SK-N-SH (cell line): ENCODE measurements around the gene STARD5. TPM values are rescaled to one million over a fixed set of nuclear protein-coding genes. Genes with fewer than 3 reads are reported as not detected.

ENCODE experiments used
- CTCF ChIA-PET: fragments of 300-600, 350-600 bp; formaldehyde crosslinking; extraction: SDS; loops from one replicate; lab custom pipeline; 2021; lab: Yijun Ruan, JAX
- POLR2A ChIA-PET: fragments of 350-600 bp; sonication (Branson Sonifier 250); formaldehyde crosslinking; extraction: SDS; loops from one replicate; lab custom pipeline; 2020; ENCODE audit warnings: antibody characterized with exemption, inconsistent platforms; lab: Yijun Ruan, JAX
- DNase-seq: peaks from one replicate; pipeline ENCODE4 v3.0.0; 2012
- H2AFZ ChIP-seq: fragments of 200-600 bp; sonication (generic); 2 replicates; pipeline ENCODE4 v1.8.1; 2016; ENCODE audit warnings: antibody characterized with exemption, mild to moderate bottlenecking, low read depth
- H3F3A ChIP-seq: fragments of 200-600 bp; sonication (generic); replicated peaks from 2 replicates; pipeline ENCODE3; 2016; ENCODE audit warnings: antibody characterized with exemption, mild to moderate bottlenecking; ENCODE audit not compliant: insufficient read depth
- H3K27ac ChIP-seq, 2 experiments: fragments of 200-500 bp in 1 of 2; fragments of 200-600 bp in 1 of 2; sonication (Bioruptor generic) in 1 of 2; sonication (generic), shearing (Covaris generic) in 1 of 2; 2 replicates each; pipeline versions ENCODE4 v1.5.1 to v1.6.1; 2014 to 2016; ENCODE audit warnings: low read depth in 2 of 2, inconsistent platforms in 1 of 2, low read length in 1 of 2, mild to moderate bottlenecking in 1 of 2, mixed read lengths in 1 of 2
- H3K27me3 ChIP-seq: fragments of 200-600 bp; sonication (generic), shearing (Covaris generic); 2 replicates; pipeline ENCODE4 v1.6.1; 2016; ENCODE audit warnings: mixed run types; ENCODE audit not compliant: insufficient read depth
- H3K36me3 ChIP-seq, 2 experiments: fragments of 200-500 bp in 1 of 2; fragments of 200-600 bp in 1 of 2; sonication (Bioruptor generic) in 1 of 2; sonication (generic) in 1 of 2; replicated peaks in 1 of 2; 2 replicates each; pipeline versions ENCODE3 to v1.5.1; 2014 to 2016; ENCODE audit warnings: low read length in 1 of 2, mild to moderate bottlenecking in 1 of 2; ENCODE audit not compliant: insufficient read depth in 2 of 2, control insufficient read depth in 1 of 2
- H3K4me1 ChIP-seq, 2 experiments: fragments of 200-500 bp in 1 of 2; fragments of 200-600 bp in 1 of 2; sonication (Bioruptor generic) in 1 of 2; sonication (generic), shearing (Covaris generic) in 1 of 2; 2 replicates each; pipeline versions ENCODE4 v1.5.1 to v1.6.1; 2014 to 2016; ENCODE audit warnings: low read depth in 1 of 2, low read length in 1 of 2, mixed run types in 1 of 2; ENCODE audit not compliant: insufficient read depth in 2 of 2, control insufficient read depth in 1 of 2
- H3K4me2 ChIP-seq: fragments of 200-600 bp; sonication (generic), shearing (Covaris generic); 2 replicates; pipeline ENCODE4 v1.6.1; 2017; ENCODE audit warnings: mixed run types
- H3K4me3 ChIP-seq, 2 experiments: fragments of 200-500 bp in 1 of 2; fragments of 200-600 bp in 1 of 2; sonication (Bioruptor generic) in 1 of 2; sonication (generic), shearing (Covaris generic) in 1 of 2; 2 replicates each; pipeline versions ENCODE4 v1.5.1 to v1.8.1; 2014 to 2016; ENCODE audit warnings: low read depth in 2 of 2, inconsistent platforms in 1 of 2, low read length in 1 of 2, mild to moderate bottlenecking in 1 of 2, mixed read lengths in 1 of 2, moderate library complexity in 1 of 2
- H3K79me2 ChIP-seq: fragments of 200-600 bp; sonication (generic); 2 replicates; pipeline ENCODE4 v1.8.1; 2017; ENCODE audit warnings: mild to moderate bottlenecking; ENCODE audit not compliant: insufficient read depth
- H3K9ac ChIP-seq: fragments of 200-600 bp; sonication (generic); 2 replicates; pipeline ENCODE4 v1.6.1; 2017; ENCODE audit warnings: mixed run types
- H3K9me2 ChIP-seq: fragments of 200-600 bp; sonication (generic); 2 replicates; pipeline ENCODE4 v1.6.1; 2017; ENCODE audit warnings: mixed run types
- H3K9me3 ChIP-seq: fragments of 200-600 bp; sonication (generic); 2 replicates; pipeline ENCODE4 v1.6.1; 2017; ENCODE audit warnings: mixed run types, mild to moderate bottlenecking, moderate library complexity
- H4K20me1 ChIP-seq: fragments of 200-600 bp; sonication (generic); 2 replicates; pipeline ENCODE4 v1.6.1; 2017; ENCODE audit warnings: mild to moderate bottlenecking, mixed run types; ENCODE audit not compliant: insufficient read depth
- CHD2 ChIP-seq: fragments of 150-350 bp; IDR thresholded peaks from 2 replicates; pipeline ENCODE4 v1.6.1; 2018; ENCODE audit warnings: low read length; ENCODE audit not compliant: partially characterized antibody
- ELF1 ChIP-seq: IDR thresholded peaks from 2 replicates; pipeline ENCODE4 v1.4.0; 2012
- EP300 ChIP-seq, 2 experiments: IDR thresholded peaks; 2 replicates each; pipeline versions ENCODE4 v1.4.0 to v1.6.1; 2012; ENCODE audit warnings: borderline replicate concordance in 1 of 2, low read depth in 1 of 2, low read length in 1 of 2
- FOXJ3 ChIP-seq: sonication (generic); formaldehyde crosslinking; IDR thresholded peaks from 2 replicates; pipeline ENCODE4 v1.5.1; 2020; ENCODE audit warnings: mild to moderate bottlenecking, missing genetic modification reagents
- GABPA ChIP-seq: IDR thresholded peaks from 2 replicates; pipeline ENCODE4 v1.4.0; 2012; ENCODE audit warnings: low read depth, mild to moderate bottlenecking
- JUND ChIP-seq: IDR thresholded peaks from 2 replicates; pipeline ENCODE4 v1.4.0; 2012
- MEF2A ChIP-seq: IDR thresholded peaks from 2 replicates; pipeline ENCODE4 v1.4.0; 2012; ENCODE audit warnings: low read depth, borderline replicate concordance
- MXI1 ChIP-seq: IDR thresholded peaks from 2 replicates; pipeline ENCODE4 v1.6.1; 2012; ENCODE audit warnings: mild to moderate bottlenecking, low read depth, low read length, improper control_type of control experiment
- NFIC ChIP-seq: IDR thresholded peaks from 2 replicates; pipeline ENCODE4 v1.4.0; 2012; ENCODE audit warnings: borderline replicate concordance
- NRF1 ChIP-seq: IDR thresholded peaks from 2 replicates; pipeline ENCODE4 v1.6.1; 2012; ENCODE audit warnings: low read depth, mild to moderate bottlenecking, low read length
- RAD21 ChIP-seq: IDR thresholded peaks from 2 replicates; pipeline ENCODE4 v1.6.1; 2012; ENCODE audit warnings: mild to moderate bottlenecking, low read length
- RCOR1 ChIP-seq: fragments of 150-350 bp; IDR thresholded peaks from 2 replicates; pipeline ENCODE4 v1.6.1; 2017; ENCODE audit warnings: antibody characterized with exemption, low read length
- RFX5 ChIP-seq: IDR thresholded peaks from 2 replicates; pipeline ENCODE4 v1.6.1; 2012; ENCODE audit warnings: mild to moderate bottlenecking, improper control_type of control experiment, low read length
- SIN3A ChIP-seq: IDR thresholded peaks from 2 replicates; pipeline ENCODE4 v1.6.1; 2012; ENCODE audit warnings: low read depth, mild to moderate bottlenecking, low read length, moderate library complexity, borderline replicate concordance
- TCF12 ChIP-seq: IDR thresholded peaks from 2 replicates; pipeline ENCODE4 v1.4.0; 2012
- YY1 ChIP-seq: IDR thresholded peaks from 2 replicates; pipeline ENCODE4 v1.4.0; 2012; ENCODE audit warnings: low read depth, mild to moderate bottlenecking
- WGBS: methylation state at CpG from one replicate; pipeline ENCODE4 v1.1.6; 2017; ENCODE audit warnings: low lambda C conversion rate; 5-methylcytosine and 5-hydroxymethylcytosine counted together
- polyA plus RNA-seq, 3 experiments: library from polyadenylated mRNA; depleted of rRNA; stranded (reverse); fragments of >200 nt; gene quantifications; 2 replicates each; pipeline ENCODE4 v1.2.3, GENCODE V29; 2012
- TF ChIP-seq, protein P1 (sequence below): IDR thresholded peaks from 2 replicates; pipeline ENCODE4 v1.6.1; 2012; ENCODE audit warnings: mild to moderate bottlenecking, low read depth, low read length, moderate library complexity
- TF ChIP-seq, protein P2 (sequence below): fragments of 200-600 bp; sonication (generic); IDR thresholded peaks from 2 replicates; pipeline ENCODE4 v1.6.1; 2017; ENCODE audit warnings: antibody characterized with exemption, mild to moderate bottlenecking, moderate library complexity
- TF ChIP-seq, protein P3 (sequence below): IDR thresholded peaks from 2 replicates; pipeline ENCODE4 v1.4.0; 2012; ENCODE audit warnings: low read depth
- TF ChIP-seq, protein P4 (sequence below): fragments of 150-350 bp; IDR thresholded peaks from 2 replicates; pipeline ENCODE4 v1.6.1; 2017; ENCODE audit warnings: antibody characterized with exemption, low read length, low read depth, borderline replicate concordance

Gene STARD5
- polyA plus RNA-seq, 1 of the 3 experiments (the other 2 are of a cell fraction) = 1.6 TPM

DNA sequence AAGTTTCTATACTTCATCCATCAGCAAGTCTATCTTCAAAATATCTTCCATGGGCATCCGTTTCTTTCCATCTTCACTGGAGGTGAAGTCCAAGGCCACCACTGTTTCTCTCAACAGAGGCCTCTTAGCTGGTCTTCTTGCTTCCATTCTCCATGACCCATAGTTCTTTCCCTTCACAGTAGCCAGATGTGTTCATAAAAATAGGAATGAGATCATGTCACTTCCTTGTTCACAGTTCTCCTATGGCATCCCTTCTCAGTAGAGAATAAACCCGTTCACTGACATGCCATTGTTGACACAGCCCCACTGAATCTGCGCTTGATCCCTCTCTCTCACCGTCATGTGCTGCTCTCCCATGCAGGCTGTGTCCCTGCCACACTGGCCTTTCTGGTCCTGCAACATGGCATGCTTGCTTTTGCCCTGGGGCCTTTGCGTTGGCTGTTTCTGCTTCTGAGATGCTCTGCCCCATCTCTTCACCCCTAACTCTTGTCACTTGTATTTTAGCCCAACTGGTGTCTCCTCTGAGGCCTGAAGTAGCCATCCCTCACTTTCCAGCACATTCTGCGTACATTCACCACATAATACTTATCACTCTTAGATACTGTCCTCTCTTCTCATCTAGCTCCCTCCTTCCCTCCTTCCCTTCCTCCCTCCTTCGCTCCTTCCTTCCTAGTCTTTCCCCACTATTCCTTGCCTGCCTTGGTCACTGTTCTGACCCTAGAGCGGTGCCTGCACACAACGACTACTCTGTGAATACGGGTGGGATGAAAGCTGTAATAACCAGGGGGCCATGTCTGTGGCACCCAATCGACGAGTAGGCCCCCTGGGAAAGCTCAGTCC lies 42.0 kb downstream of the STARD5 start:
- 66% methylated on average over 12 of the region's 12 CpGs for WGBS
- H3K27me3 ChIP-seq = peaks cover 31% of the 10 kb centered on the region
- ChIA-PET POLR2A (no interaction called here), CTCF (interaction anchor here (1.7 to 7.2 kb wide), 6 partner anchors 7 to 176 kb away, joined by 4 to 57 read pairs (median 8); no protein-coding TSS in a partner anchor)
- no peak overlapping the region for H2AFZ ChIP-seq
- H3K79me2 ChIP-seq = no peaks in the 10 kb centered on the region
- H3K27ac ChIP-seq = no peak overlapping the region
- no peak overlapping the region for H3K4me3 ChIP-seq
- H3K36me3 ChIP-seq = no peaks in the 10 kb centered on the region
- H3K9me2 ChIP-seq = no peaks in the 10 kb centered on the region
- no peaks in the 10 kb centered on the region for H3F3A ChIP-seq
- no peak for DNase-seq
- no peaks in the 10 kb centered on the region for H3K4me1 ChIP-seq
- H4K20me1 ChIP-seq = no peaks in the 10 kb centered on the region
- H3K9me3 ChIP-seq = 0 out of 2 replicates have a peak, but pooled peaks cover 5% of the 10 kb centered on the region
- H3K9ac ChIP-seq = no peak overlapping the region
- H3K4me2 ChIP-seq = no peak overlapping the region
- TF ChIP-seq, protein P1, sequence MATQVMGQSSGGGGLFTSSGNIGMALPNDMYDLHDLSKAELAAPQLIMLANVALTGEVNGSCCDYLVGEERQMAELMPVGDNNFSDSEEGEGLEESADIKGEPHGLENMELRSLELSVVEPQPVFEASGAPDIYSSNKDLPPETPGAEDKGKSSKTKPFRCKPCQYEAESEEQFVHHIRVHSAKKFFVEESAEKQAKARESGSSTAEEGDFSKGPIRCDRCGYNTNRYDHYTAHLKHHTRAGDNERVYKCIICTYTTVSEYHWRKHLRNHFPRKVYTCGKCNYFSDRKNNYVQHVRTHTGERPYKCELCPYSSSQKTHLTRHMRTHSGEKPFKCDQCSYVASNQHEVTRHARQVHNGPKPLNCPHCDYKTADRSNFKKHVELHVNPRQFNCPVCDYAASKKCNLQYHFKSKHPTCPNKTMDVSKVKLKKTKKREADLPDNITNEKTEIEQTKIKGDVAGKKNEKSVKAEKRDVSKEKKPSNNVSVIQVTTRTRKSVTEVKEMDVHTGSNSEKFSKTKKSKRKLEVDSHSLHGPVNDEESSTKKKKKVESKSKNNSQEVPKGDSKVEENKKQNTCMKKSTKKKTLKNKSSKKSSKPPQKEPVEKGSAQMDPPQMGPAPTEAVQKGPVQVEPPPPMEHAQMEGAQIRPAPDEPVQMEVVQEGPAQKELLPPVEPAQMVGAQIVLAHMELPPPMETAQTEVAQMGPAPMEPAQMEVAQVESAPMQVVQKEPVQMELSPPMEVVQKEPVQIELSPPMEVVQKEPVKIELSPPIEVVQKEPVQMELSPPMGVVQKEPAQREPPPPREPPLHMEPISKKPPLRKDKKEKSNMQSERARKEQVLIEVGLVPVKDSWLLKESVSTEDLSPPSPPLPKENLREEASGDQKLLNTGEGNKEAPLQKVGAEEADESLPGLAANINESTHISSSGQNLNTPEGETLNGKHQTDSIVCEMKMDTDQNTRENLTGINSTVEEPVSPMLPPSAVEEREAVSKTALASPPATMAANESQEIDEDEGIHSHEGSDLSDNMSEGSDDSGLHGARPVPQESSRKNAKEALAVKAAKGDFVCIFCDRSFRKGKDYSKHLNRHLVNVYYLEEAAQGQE = no peak
- TF ChIP-seq NRF1 = no peak
- no peak for TF ChIP-seq GABPA
- TF ChIP-seq TCF12 = no peak
- TF ChIP-seq JUND = no peak
- no peak for TF ChIP-seq MEF2A
- no peak for TF ChIP-seq ELF1
- TF ChIP-seq MXI1 = no peak
- no peak for TF ChIP-seq YY1
- no peak for TF ChIP-seq CHD2
- TF ChIP-seq FOXJ3 (CRISPR knock-in tag) = no peak
- TF ChIP-seq RFX5 = no peak
- no peak for TF ChIP-seq RCOR1
- TF ChIP-seq NFIC = no peak
- TF ChIP-seq, protein P2, sequence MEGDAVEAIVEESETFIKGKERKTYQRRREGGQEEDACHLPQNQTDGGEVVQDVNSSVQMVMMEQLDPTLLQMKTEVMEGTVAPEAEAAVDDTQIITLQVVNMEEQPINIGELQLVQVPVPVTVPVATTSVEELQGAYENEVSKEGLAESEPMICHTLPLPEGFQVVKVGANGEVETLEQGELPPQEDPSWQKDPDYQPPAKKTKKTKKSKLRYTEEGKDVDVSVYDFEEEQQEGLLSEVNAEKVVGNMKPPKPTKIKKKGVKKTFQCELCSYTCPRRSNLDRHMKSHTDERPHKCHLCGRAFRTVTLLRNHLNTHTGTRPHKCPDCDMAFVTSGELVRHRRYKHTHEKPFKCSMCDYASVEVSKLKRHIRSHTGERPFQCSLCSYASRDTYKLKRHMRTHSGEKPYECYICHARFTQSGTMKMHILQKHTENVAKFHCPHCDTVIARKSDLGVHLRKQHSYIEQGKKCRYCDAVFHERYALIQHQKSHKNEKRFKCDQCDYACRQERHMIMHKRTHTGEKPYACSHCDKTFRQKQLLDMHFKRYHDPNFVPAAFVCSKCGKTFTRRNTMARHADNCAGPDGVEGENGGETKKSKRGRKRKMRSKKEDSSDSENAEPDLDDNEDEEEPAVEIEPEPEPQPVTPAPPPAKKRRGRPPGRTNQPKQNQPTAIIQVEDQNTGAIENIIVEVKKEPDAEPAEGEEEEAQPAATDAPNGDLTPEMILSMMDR = no peak
- TF ChIP-seq, protein P3, sequence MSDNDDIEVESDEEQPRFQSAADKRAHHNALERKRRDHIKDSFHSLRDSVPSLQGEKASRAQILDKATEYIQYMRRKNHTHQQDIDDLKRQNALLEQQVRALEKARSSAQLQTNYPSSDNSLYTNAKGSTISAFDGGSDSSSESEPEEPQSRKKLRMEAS = no peak
- TF ChIP-seq, protein P4, sequence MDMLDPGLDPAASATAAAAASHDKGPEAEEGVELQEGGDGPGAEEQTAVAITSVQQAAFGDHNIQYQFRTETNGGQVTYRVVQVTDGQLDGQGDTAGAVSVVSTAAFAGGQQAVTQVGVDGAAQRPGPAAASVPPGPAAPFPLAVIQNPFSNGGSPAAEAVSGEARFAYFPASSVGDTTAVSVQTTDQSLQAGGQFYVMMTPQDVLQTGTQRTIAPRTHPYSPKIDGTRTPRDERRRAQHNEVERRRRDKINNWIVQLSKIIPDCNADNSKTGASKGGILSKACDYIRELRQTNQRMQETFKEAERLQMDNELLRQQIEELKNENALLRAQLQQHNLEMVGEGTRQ = no peak
- TF ChIP-seq RAD21 = no peak
- no peak for TF ChIP-seq EP300 (IDR thresholded peaks at IDR 0.05; ENCODE audit: borderline replicate concordance in 1 of 2, low read depth in 1 of 2, low read length in 1 of 2)
- no peak for TF ChIP-seq SIN3A
- TF ChIP-seq, all 33 proteins: peak for 0
